GM19324 (cell line): ENCODE results near the gene ICA1.
"Not testable (repeated sequence)": the region's sequence is repeated elsewhere in the genome, so short reads cannot be mapped to it uniquely, and the experiment has no call there.

Experiments used
- ATAC-seq: cut with Tn5 transposase; IDR thresholded peaks from one replicate; pipeline ENCODE4 v1.9.1; 2021; ENCODE audit warnings: mild to moderate bottlenecking, moderate library complexity; ENCODE audit not compliant: unreplicated experiment, low FRiP score

The ICA1 gene

DNA sequence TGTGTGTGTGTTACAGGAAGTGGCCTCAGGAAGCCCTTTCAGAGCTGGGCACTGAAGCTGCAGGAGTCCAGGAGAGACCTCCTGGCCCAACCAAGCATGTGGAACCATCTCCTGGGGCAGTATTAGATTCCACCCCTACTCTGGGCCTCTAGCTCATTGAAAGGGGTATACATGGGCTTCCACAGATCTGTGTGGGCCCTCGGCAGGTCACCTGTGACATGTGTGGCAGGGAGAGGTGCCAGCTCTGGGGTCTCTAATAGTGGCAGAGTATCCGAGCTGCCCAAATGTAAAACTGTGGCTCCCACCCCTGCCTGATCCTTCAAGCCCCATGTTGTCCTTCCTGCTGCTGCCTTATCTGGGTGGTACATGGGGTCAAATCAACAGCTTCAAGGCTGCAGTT lies 149.3 kb downstream of the ICA1 start:
- ATAC-seq, result no peak

- ATAC-seq, result no peak
These were observed 150.5 kb downstream of the ICA1 start for GRCh38 chr7:8111282-8111960.

- no peak for ATAC-seq
These were observed 152.6 kb downstream of the ICA1 start for GRCh38 chr7:8109196-8110022.

DNA sequence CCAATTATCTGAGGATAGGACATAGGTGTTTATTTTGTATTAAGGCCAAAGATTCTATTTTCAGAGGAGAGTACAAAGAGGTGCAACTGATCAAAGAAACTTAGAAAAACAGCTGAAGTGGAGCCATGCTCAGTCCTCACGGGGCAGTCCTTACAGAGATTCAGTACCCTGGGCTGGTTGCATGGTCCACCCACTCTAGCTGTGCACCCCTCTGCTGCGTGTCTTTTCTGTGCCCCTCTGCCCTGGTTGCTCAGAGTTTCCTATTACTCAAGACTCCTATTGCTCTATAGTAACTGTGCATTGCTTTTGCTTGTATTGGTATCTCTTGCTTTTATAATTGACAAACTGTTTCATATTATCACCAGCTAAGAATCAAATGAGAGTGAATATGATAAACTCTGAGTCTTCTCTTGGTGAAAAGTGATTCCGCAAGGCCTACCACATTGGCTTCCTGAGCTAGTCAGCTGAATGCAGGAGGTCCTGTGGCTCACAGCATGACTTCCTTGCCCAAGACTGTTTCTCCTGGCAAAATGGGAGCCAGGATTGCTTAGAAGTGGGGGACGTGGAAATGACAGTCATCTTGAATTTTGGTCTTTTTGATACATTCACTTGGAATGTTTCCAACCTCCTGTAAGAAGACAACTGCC lies 156.4 kb downstream of the ICA1 start:
- ATAC-seq, result no peak

GRCh38 chr7:8103282-8103681 lies 158.7 kb downstream of the ICA1 start:
- no peak for ATAC-seq

GRCh38 chr7:8101292-8101691 lies 160.7 kb downstream of the ICA1 start:
- ATAC-seq, result not testable (repeated sequence)

GRCh38 chr7:8094164-8095140 lies 167.5 kb downstream of the ICA1 start:
- ATAC-seq, result no peak

DNA sequence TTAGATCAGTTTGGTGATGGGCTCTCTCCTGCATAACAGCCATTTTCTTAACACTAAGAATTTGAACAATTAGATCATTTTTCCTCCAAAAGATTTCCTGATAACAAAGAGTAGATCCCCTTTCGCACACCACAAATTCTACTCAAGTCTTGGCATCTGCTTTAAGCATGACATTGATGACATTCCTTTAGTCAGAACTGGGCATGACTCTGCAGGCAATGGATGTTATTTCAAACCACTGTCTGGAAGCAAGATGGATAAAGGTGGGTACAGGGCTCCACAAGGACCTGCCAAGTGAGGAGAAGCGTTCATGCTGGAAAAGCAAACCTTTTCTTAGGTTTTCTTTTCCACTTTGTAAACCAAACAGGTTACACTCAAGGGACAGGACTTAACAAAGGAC lies 169.8 kb downstream of the ICA1 start:
- ATAC-seq, result no peak

DNA sequence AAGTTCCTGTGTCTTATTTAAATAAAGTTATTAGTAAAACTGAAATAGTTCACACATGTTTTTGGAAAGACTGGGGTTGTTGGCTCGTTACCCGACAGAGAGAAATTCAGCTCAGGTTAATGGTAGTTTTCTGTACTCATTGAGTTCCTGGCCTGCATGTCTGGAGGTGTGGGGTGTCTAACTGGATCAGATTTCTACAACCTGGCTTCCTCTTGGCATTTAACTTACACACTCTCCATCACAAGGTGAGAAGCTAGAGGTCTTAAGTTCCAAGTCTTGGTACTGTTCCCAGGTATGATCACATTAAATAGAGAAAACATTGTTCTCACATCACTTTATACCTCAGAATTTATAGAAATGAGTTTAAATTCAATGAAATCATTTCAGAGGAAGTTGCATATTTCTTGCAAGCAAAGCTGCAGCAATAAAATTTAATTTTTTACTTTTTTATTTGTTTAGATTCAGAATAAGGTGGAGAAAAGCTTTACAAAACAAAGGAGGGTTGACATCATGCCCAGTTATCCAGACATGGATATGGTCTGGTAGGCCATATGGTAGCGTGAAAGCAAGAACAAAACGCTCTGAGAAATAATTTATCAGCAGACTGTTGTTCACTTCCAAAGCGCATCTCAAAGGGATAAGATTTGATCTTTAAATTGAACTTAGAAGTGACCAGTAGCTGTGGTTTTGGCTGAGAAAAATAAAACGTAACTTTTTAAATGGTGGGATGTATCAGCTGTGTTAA lies 172.8 kb downstream of the ICA1 start:
- ATAC-seq, result no peak

GRCh38 chr7:8086239-8086638 lies 175.7 kb downstream of the ICA1 start:
- ATAC-seq, result no peak

DNA sequence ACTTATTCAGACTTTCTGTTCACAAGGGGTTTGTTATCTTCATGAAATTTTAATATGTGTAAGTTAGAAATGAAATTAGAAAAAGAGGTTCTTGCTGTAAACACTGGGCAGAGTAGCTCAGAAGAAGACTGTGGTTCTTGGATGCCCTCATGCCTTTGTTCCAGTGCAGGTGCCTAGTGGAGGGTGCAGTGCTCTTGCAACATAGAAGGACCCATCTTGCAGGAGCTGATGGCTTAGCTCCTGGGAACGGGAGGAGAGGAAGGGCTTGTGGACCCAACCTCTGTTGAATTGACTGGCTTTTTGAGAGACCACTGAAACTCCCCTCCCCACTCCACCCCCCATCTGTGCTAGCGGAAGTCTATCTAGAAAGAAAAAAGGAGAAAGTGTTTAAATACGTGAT lies 176.5 kb downstream of the ICA1 start:
- ATAC-seq, result no peak

DNA sequence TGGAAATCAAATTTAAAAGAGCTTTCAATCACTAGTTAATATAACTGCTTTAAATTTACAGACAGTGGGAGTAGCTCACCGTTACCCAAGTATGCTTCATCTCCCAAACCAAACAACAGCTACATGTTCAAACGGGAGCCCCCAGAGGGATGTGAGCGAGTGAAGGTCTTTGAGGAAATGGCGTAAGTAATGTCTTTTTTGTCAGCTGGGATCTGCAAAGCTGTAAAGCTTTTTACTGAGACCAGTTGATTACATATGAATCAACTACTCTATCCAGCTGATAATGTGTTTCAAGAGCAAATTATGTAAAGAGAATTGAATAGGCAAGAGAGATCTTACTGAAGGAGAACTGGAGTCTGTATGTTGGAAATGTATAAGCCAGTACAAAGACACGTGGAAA lies 177.1 kb downstream of the ICA1 start:
- no peak for ATAC-seq

GRCh38 chr7:8082762-8083161 lies 179.2 kb downstream of the ICA1 start:
- no peak for ATAC-seq

DNA sequence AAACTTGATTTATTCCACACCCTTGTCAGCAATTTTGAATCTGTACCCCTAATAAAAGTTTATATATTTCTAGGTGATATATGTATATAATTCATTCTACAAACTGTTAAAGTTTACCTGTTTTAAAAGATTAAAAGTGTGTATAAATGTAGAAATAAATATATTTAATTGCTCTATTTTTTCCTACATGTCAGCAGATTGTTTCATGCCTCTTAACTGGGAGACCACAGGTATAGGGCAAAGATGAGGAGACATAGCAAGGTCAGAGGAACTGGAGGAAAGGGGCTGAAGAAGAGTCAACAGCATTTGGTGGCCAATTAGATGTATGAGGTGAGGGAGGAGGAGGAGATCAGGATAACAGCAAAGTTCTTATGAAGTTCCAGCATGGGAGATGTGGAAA lies 183.5 kb downstream of the ICA1 start:
- no peak for ATAC-seq

- no peak for ATAC-seq
These were observed 191.4 kb downstream of the ICA1 start for GRCh38 chr7:8070451-8071180.

DNA sequence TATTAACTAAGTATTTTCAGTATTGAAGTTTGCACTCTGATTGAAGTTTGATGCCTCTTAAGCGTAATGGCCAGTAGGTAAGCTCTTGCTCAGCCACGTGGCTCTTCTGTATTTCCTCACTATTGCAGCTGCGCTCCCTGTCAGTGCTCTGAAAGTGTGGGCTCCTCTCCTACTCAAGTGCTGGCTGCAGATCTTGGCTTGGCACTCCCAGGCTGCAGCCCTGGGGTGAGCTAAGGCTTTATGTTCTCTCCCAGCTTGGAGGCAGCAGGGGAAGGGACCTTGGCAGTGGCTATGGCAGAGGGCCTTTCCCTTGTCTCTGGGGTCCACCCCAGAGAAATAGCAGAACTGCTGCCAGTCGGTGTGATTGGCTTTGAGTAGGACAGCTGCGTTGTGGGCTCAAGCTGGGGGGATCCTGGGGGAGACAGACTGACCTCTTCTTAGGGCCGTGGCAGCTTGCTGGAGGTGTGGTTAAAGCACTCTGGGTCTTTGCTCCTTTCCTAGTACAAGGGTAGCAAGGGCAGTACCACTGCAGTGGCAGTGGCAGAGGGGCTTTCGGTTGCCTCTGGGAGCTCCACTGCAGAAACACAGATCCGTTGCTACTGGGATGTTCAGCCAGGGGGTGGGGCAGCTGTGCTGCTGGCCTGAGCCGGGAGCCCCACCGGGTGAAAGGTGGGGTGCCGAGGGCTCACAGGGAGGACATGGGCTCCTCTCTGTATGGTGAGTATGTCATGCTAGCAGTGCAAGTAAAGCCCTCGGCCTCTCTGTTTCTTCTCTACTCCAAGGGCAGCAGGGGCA lies 192.9 kb downstream of the ICA1 start:
- ATAC-seq, result no peak

DNA sequence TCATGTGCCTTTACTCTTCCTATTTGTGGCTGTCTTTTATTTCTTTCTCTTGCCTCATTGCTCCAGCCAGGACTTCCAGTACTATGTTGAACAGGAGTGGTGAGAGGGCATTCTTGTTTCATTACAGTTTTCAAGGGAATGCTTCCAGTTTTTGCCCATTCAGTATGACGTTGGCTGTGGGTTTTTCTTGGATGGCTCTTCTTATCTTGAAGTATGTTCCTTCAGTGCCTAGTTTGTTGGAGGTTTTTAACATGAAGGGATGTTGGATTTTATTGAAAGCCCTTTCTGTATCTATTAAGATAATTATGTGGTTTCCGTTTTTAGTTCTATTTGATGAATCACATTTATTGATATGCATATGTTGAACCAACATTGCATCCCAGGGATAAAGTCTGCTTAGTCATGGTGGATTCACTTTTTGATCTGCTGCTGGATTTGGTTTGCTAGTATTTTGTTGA lies 196.6 kb downstream of the ICA1 start:
- ATAC-seq, result no peak

DNA sequence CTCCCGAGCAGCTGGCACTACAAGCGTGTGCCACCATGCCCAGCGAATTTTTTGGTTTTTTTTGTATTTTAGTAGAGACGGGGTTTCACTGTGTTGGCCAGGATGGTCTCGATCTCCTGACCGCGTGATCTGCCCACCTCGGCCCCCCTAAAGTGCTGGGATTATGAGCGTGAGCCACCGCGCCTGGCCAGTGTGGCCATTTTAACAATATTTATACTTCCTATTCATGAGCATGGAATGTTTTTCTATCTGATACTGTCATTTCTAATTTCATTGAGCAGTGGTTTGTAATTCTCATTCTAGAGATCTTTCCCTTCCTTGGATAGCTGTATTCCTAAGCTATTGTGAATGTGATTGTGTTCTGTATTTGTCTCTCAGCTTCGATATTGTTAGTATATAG lies 197.1 kb downstream of the ICA1 start:
- no peak for ATAC-seq
